Stimulated activated CD8-positive, alpha-beta memory T cell treated with anti-CD3 and anti-CD28 coated beads, Interleukin-4, amount 100 ng/mL, for 48 hours (primary cell): Measurements from ENCODE around the gene LTA4H.
A peak's percentile ranks its signal among the peaks of the same experiment; 100 is the strongest.
"Not testable (repeated sequence)": the region's sequence is repeated elsewhere in the genome, so short reads cannot be mapped to it uniquely, and the experiment has no call there.

Source experiments
- DNase-seq: peaks from one replicate; pipeline ENCODE4 v3.0.0-alpha.2; 2020

Gene LTA4H

DNA sequence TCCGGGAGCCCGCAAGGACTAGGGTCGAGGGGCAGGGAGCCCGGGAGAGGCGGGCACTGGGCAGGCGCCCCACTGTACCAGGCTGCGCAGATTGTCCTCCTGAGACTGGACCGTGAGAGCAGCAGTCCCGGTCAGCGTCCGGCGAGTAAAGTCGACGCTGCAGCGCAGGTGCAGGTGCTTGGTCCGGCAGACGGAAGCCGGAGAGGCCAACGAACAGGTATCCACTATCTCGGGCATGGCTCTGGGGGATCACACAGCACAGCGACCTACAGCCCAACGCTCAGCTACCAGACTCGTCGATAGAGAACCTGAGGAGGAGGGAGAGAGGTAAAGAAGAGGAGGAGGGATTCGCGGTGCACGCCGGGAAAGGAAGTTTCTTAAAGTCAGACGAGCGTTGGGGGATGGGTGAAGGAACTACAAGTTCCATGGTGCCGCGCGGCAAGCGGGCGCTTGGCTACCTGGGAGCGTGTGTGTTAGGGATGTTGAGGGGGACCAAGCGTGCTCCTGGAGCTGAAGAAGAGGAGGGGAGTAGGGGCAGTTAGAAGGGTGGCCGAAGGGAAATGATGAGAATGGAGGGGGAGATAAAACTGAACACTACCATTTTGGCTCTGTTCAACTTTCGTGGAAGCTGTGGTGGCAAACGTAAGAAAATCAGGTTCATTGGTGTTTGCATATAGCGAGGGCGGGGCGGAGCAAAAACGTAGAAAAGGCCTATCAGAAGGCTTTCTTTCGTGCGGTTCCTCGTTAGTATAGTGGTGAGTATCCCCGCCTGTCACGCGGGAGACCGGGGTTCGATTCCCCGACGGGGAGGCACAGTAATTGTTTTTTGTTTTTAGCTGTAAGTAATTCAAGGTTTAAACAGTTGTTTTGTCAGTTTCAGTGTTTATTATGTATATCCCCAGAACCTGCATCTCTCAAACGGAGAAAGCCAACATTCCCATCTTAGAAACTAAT lies at the start of gene LTA4H:
Gene LTA4H (minus strand): TSS at position 305 of the 954 bp plus-strand sequence. CDS start 68 bp downstream, at position 237.
- peak; percentile 95 for DNase-seq

DNA sequence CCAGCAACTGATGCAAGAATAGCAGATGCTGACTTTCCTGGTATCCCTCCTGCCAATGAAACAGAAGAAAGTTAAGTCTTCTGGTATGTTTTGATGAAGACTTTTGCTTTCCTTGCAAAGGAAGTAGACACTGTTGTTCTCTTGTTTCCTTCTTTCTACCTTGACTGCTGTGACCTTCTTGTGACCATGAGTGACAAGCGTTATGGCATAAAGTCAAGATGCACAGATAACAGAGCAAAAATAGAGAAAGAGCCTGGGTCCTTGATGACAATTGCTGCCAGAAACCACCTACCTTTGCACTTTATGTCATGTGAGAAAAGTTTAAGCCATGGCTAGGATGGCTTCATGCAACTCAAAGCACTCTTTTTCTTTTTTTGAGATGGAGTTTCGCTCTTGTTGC lies 49.2 kb upstream of the LTA4H start:
- no peak for DNase-seq

DNA sequence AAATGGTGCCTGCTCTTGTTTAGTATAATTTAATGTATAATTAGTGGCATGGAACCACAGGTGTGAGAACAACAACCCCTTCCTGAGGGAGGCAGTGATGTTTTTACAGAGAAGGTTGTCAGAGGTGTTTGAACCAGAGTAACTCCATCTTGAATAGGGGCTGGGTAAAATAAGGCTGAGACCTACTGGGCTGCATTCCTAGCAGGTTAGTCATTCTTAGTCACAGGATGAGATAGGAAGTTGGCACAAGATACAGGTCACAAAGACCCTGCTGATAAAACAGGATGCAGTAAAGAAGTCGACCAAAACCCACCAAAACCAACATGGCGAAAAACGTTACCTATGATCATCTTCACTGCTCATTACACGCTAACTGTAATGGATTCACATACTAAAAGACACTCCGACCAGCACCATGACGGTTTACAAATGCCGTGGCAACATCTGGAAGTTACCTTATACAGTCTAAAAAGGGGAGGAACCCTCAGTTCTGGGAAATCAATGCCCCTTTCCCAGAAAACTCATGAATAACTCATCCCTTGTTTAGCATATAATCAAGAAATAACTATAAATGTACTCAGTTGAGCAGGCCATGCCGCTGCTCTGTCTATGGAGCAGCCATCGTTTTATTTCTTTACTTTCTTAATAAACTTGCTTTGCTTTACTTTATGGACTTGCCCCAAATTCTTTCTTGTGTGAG lies 47.8 kb upstream of the LTA4H start:
- no peak for DNase-seq

DNA sequence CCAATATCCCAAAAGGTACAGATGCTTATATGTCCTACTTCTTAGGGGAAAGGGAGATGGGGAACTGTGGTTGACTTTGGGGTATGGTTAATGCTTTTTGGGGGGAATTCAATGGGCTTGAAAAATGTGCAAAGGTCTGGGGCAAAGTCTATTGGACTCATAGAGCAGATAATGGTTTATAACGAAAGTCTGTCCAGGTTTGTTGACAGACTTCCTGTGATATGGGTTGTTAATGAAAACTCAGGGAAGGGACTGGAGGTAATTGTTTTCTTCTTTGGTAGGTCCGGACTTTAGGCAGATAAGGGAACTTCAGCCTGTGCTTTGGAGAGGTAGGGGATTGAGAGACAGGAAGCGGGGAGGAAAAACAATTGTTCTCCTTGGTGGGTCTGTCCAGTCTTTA lies 46.2 kb upstream of the LTA4H start:
- no peak for DNase-seq

DNA sequence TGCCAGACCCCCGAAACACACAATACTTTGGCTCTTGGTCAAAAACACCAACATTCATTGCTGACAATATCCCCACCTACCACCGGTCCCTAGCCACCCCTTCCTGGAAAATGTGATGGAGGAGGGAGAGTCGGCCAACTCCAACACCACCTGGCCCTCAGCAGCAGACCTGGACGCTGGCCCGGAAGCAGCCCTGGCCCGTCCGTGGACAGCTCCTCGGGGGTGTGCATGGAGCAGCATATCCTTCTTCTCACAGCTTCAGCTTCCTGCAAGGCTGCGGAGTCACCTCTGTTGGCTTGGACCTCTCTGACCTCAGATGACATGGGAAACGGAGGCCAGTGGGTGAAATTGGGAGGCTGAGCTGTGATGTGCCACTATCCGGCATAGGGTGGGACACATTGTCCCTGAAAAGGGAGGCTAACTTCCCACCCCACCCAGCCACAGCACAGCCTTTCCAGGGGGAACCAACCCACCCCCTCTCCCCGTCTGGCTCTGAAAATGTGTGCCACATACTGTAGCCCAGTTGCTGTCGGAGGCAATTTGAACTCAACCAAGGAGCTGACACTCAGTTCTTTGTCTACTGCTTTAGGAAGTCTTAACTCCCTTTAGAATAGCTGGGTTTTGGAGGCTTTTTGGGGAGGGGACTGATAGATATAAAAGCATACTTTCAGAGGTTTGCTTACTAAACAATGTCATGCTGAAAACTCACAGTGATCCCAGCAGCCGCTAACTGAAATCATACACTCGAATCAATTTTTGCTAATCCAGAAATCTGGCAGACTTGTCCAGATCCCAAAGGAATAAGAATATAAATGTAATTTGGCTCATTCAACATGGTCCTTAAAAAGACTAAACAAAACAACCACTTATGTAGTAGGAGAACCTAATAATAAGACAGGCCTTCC lies 43.1 kb upstream of the LTA4H start:
- no peak for DNase-seq

DNA sequence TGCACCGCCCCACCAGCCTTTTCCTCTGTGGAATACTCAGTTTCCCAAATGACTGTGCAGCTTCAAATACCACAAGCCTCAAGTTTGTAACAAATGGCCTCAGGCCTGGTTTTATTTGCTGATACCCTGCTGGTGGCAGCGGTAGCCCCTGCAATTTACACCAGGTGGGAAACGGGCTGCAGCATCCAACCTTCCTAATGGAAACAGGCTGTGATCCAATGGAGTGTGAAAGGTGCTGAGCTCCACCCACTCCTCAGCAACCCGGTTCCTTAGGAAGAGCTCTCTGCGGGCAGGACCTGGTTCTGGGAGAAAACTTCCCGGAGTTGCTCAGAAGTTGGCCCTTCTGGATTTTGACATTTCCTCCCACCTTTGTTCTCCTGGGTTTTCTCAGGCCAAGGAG lies 41.7 kb upstream of the LTA4H start:
- DNase-seq: no peak

DNA sequence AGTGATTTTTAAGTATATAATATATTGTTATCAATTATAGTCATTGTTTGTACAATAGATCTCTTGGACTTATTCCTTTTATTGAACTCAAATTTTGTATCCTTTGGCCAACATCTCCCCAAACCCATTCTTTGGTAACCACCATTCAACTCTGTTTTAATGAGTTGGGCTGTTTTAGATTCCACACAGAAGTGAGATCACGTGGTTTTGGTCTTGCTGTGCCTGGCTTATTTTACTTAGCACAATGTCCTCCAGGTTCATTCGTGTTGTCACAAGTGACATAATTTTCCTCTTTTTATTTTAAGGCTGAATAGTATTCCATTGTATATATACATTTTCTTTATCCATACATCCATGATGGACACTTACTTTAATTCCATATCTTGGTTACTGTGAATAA lies 40.2 kb upstream of the LTA4H start:
- DNase-seq: no peak

DNA sequence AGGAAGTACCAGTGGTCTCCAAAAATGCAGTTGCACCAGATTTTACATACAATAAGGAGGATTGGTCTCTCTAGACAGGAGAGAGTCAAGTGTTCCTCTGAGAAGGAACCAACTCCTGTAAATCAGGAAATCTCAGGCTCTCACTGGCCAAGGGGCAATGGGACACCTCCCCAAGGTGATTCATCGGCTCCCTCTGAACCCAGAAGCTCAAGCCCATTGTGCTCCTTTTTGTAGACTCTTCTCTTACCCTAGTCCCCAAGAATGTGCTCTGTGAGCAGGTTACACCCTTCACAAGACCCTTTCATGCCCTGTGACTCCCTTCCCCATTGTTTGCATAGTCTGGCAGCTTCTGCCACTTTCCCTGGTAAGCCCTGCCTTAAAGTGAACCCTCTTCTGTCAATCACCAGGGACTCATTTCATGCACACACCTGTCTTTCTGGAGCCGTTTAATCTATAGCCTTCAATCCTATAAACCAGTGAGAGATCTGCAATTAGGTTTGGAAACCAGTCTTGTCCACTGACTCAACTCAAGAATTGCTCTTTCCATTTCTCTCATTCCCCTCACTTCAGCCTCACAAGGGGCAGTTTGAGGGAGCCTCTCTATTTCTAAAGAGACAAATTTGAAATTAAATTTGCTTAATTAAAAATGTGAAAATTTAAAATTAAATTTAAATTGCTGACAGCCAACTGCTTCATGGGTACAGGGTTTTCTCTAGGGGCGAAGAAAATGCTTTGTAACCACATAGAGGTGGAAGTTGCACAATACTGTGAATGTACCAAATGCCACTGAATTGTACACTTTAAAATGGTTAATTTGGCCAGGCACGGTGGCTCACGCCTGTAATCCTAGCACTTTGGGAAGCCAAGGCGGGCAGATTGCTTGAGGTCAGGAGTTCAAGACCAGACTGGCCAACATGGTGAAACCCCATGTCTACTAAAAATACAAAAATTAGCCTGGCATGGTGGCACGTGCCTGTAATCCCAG lies 38.3 kb upstream of the LTA4H start:
- DNase-seq: no peak

DNA sequence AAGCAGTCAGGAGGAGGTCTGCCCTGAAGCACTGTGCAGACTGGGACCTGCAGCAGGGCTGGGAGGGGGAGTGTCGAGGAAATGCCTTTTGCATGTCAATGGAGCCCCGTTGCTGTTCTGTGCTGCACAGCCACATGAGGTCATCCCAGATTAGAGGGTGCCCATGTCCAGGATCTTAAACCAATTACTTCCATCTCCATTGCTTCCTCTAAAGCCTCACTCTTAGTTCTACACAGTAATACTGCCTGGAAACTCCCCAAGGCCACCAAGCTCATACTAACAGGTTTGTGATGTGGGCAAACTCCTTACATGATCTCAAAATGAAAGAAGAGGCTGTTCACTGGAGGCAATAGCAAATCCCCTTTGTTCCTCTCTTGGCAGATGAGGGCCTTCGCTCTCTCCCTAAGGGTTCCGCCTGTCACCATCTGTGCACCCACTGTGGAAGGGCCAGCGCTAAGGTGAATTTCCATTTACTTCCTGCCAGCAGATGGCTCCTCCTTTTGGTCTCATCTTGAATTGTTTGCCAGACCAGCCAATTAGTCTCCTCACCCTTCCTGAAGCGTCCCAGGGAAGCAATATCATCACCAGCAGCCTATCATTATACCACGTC lies 35.4 kb upstream of the LTA4H start:
- no peak for DNase-seq

DNA sequence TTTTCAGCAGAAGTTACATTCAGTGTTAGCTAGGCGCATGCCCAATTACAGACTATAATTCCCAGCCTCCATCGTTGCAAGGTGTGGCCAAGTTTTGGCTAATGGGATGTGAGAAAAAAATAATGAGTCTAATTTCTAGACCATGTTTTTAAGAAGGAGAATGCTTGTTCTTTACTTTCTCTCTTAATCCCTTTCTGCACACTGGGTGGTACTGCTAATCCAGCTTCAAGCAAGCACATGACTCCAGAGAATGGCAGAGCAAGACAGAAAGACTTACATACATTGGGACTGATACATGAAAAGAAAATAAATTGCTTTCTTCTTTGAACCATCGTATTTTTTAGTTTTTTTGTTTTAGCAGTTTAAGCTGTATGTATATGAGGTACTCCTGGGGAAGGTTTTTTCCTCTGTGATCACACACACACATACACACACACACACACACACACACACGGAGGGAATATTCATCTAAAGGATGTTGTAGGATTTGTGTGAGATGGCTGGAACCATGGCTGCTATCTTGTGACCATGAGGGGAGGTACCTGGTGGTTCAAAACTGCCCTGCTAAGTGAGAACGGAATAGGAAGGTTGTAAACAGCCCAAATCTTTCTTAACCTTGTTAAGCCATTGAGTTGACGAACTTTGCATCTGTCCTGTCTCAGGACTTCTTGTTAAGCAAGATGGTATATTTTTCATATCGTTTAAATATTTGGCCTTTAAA lies 34.3 kb upstream of the LTA4H start:
- no peak for DNase-seq

DNA sequence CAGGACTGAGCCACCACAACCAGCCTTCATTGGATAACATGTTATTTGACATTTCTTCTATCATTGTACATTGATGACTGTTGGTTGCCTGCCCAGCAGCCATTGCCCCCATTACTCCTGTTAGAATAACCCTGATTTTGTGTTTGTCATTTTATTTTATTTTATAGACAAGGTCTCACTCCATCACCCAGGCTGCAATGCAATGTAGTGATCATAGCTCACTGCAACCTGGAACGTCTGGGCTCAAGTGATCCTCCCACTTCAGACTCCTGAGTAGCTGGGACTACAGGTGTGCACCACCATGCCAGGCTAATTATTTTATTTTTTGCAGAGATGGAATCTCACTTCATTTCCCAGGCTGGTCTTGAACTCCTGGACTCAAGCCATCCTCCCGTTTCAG lies 33.2 kb upstream of the LTA4H start:
- DNase-seq: no peak

DNA sequence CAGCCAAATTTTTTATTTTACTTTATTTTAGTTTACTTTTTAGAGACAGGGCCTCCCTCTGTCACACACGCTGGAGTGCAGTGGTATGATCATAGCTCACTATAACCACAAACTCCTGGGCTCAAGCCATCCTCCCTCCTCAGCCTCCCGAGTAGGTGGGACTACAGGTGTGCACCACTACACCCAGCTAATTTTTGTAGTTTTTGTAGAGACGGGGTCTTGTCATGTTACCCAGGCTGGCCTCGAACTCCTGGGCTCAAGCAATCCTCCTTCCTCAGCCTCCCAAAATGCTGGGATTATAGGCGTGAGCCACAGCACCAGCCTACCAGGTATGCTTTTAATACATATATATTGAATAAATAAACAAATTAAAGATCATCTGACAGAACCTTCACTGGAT lies 32.7 kb upstream of the LTA4H start:
- DNase-seq: no peak

DNA sequence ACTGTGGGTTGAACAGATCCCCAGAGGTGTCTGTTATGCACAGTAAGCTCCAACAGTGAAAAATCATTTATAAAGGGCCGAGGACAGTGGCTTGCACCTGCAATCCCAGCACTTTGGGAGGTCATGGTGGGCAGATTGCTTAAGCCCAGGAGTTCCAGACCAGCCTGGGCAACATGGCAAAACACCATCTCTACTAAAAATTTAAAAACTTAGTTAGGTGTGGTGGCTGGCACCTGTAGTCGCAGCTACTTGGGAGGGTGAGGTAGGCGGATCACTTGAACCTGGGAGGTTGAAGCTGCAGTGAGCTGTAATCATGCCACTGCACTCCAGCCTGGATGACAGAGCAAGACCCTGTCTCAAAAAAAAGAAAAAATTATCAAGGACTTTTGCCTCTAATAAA lies 30.4 kb upstream of the LTA4H start:
- not testable (repeated sequence) for DNase-seq

DNA sequence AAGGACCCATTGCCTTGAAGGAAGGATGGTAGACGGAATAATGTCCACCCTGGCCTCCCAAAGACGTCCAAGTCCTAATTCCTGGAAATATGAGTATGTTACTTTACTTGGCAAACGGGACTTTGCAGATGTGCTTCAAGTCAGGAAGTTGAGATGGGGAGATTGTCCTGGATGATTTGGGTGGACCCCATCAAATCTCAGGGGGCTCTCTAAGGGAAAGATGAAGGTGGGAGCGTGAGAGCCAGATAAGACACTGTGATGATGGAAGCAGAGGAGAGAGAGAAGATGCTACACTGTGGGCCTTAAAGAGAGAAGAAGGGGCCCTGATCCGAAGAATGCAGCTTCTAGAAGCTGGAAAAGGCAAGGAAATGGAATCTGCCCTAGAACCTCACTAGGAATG lies 29.6 kb upstream of the LTA4H start:
- DNase-seq: no peak

DNA sequence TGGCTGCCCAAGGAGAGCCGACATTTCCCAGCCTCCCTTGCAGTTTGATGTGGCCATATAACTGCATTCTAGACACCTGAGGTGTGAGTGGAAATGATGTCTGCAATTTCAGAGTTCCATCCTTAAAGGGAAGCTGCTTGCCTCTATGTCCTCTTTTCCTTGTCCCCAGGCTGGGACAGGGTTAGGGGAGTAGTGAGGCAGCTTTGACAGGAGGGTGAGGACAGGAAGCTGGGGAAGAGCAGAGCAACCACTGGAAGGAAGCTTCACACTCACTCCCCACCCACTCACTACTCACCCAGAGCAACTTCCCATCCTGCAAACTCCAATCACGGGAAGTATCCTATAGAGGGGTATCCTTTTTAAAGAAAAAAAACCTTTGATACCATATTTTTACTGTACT lies 28.9 kb upstream of the LTA4H start:
- no peak for DNase-seq

DNA sequence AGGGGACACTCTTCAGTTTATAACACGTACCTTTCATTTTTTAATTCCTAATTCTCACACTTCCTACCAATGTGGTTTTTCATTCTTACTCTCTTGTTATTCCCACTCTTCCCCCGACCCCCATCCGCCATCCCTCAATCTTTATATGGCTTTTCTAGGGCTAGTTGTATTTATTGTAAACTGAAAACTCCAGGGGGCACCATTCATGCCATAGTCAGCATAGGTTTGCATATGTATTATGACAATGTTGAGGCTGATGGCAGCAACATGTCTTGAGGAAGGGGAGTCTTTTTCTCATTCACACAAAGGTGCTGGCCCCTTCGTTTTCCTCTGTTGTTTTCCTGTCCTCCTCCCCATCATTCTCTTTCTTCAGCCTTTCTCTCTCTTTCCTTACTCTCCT lies 27.7 kb upstream of the LTA4H start:
- DNase-seq: no peak

DNA sequence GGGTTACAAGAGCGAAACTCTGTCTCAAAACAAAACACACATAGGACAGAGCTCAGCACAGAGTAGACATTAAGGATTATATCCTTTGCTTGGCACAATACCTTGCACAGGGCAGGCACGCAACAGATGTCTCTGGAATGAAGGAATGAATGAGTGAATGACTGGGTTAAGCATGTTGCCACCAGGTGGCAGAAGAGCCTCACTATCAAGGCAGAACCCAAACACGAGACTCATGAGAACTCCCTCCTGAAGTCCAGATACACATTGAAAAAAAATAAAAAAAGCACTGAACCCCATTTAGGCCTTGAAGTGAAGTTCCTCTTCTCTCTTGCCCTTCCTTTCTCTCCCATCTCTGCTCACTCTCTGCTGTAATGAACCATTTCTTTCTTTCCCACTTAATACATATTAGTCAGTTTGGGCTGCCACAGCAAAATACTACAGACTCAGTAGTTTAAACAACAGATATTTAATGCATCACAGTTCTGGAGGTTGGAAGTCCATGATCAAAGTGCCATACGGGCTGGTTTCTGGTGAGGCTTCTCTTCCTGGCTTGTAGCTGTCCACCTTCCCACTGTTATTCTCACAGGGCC lies 26.6 kb upstream of the LTA4H start:
- DNase-seq: peak; percentile 79

DNA sequence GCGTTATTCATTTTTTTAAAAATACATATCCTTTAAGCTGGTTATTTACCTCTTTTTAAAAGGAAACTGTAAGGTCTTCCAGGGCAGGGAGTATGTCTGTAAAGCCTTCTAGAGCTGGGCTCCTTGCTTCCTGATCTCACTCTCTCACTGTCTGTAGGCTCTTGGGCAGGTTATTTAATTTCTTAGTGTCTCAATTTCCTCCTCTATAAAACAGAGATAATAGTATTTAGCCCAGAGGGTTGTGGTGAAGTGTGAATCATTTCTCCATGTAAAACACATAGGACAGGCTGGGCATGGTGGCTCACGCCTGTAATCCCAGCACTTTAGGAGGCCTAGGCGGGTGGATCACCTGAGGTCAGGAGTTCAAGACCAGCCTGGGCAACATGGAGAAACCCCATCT lies 25.9 kb upstream of the LTA4H start:
- DNase-seq: no peak

DNA sequence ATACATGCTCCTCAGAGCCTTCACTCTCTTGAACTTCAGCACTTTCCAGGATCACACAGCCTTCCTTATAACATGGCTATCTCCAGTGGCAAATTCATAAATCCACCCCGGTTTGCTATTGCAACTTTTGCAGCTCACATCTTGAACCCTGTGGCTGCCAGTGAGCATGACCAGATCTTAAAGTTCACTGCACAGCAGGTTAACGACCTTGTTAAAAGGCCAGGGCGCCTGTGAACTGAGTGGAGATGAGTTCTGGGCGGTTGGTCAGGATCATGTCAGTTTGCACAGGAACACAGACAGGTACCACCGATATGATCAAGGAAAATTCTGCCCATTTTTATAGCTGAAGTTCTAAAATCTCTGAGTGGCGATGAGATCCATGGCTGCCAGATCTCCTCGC lies 24.7 kb upstream of the LTA4H start:
- DNase-seq: no peak

DNA sequence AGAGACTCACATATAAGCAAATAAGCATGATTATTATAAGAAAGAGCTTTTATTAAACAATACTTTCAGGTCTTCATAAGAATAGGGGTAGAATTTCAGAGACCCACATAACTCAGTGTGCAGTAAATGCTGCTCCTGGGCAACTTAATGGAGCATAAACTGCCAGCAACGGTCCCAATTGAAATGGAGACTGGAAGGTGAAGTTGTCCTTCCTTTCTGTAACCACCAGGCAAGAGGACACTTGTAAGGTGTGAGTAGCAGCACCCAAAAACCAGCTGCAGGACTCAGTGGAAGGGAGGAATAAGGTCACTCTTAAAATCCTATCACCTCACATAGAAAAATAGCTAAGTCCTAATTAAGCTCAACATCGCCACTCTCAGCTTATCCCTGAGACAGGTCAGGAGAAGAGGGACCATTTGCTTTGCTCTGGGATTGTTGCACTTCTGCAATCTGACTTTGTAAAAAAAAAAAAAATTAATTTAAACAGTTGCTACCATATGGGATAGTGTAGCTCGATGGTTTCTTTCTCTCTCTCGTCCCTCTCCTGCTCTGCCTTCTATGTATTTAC lies 22.7 kb upstream of the LTA4H start:
- DNase-seq: no peak
